Lung (tissue), 12 donors: ENCODE measurements around the gene CARF. TPM values are rescaled to one million over a fixed set of nuclear protein-coding genes. Genes with fewer than 3 reads are reported as not detected.

ENCODE experiments used
- ATAC-seq: fragments of 200-7000 bp; cut with Tn5 transposase; one replicate; pipeline ENCODE4 v1.9.1; 2020; ENCODE audit warnings: moderate number of reproducible peaks; ENCODE audit not compliant: insufficient read depth, low FRiP score
- DNase-seq, 3 donors: peaks; one replicate each; pipeline ENCODE4 v3.0.0-alpha.2; 2013 to 2017
- H3K27ac ChIP-seq, 2 donors: one replicate each; pipeline ENCODE4 v1.5.1; 2013; ENCODE audit warnings: mild to moderate bottlenecking in 2 of 2, moderate library complexity in 2 of 2, control low read depth in 1 of 2, inconsistent platforms in 1 of 2, low read depth in 1 of 2, low read length in 1 of 2
- H3K27me3 ChIP-seq, 3 donors: one replicate each; pipeline ENCODE4 v1.5.1; 2013; ENCODE audit warnings: low read length in 2 of 3; ENCODE audit not compliant: control insufficient read depth in 3 of 3, insufficient read depth in 3 of 3
- H3K36me3 ChIP-seq, 4 donors: one replicate each; pipeline ENCODE4 v1.5.1; 2013; ENCODE audit warnings: low read length in 4 of 4, mild to moderate bottlenecking in 1 of 4, moderate library complexity in 1 of 4; ENCODE audit not compliant: control insufficient read depth in 4 of 4, insufficient read depth in 4 of 4
- H3K4me1 ChIP-seq, 5 donors: one replicate each; pipeline ENCODE4 v1.5.1; 2013; ENCODE audit warnings: low read length in 5 of 5, mild to moderate bottlenecking in 2 of 5, moderate library complexity in 1 of 5; ENCODE audit not compliant: control insufficient read depth in 5 of 5, insufficient read depth in 5 of 5
- H3K4me3 ChIP-seq: one replicate; pipeline ENCODE4 v1.5.1; 2013; ENCODE audit warnings: mild to moderate bottlenecking, control low read depth, moderate library complexity
- H3K9ac ChIP-seq, 2 donors: one replicate each; pipeline ENCODE4 v1.5.1; 2013; ENCODE audit warnings: low read length in 2 of 2, control low read depth in 1 of 2; ENCODE audit not compliant: insufficient read depth in 1 of 2
- H3K9me3 ChIP-seq, 4 donors: one replicate each; pipeline ENCODE4 v1.5.1; 2013; ENCODE audit warnings: low read length in 3 of 4, mild to moderate bottlenecking in 1 of 4, moderate library complexity in 1 of 4; ENCODE audit not compliant: control insufficient read depth in 4 of 4, insufficient read depth in 3 of 4
- CTCF ChIP-seq: IDR thresholded peaks from 2 replicates; pipeline ENCODE4 v1.5.1; 2012; ENCODE audit warnings: mild to moderate bottlenecking; ENCODE audit errors: control extremely low read depth, extremely low read depth
- WGBS, 2 donors: extraction: QIAGEN DNeasy Blood & Tissue Kit; methylation state at CpG; one replicate each; pipeline ENCODE4 v1.1.7; 2013; 5-methylcytosine and 5-hydroxymethylcytosine counted together
- polyA plus RNA-seq, 2 donors: library from polyadenylated mRNA; stranded (reverse); fragments of 200-250 nt; gene quantifications; one replicate each; pipeline ENCODE4 v1.2.1, GENCODE V29; 2013
- total RNA-seq, 2 donors: library from RNA; depleted of rRNA in 1 of 2; stranded (reverse); fragments of >200 nt in 1 of 2; gene quantifications; one replicate each; pipeline ENCODE4 v1.2.1, GENCODE V29; 2014 to 2021
- donor health status: control.
- donor health status: control.
- donor health status: Bipolar disorder and iron deficiency.
- donor health status: healthy.
- donor health status: DM: yes; HTN: yes; CAD: no.

CARF gene
- total and polyA plus RNA-seq, 4 donors, result 1.8 to 20.0 (median 5.3) TPM

GRCh38 chr2:202938960-202939359 is 26.9 kb downstream of the CARF start:
- Histone ChIP-seq H3K9me3 (no peaks in the 10 kb centered on the region), H3K36me3 (peaks cover 1 to 7% (median 4%) of the 10 kb centered on the region in 4 donors), H3K27me3 (no peaks in the 10 kb centered on the region), H3K4me1 (no peaks in the 10 kb centered on the region), H3K9ac (no peak overlapping the region), H3K27ac (no peak overlapping the region), H3K4me3 (no peak overlapping the region)
- no peak for TF ChIP-seq CTCF
- ATAC-seq (no peak), DNase-seq (no peak)
- 97 to 98% methylated on average over 3 of the region's 3 CpGs for WGBS, 2 donors

- DNase-seq (no peak), ATAC-seq (no peak)
- 98 to 99% methylated on average over 4 of the region's 4 CpGs for WGBS, 2 donors
- H3K36me3 ChIP-seq, result peaks cover 1 to 12% (median 9%) of the 10 kb centered on the region in 4 donors
- no peak overlapping the region for H3K9ac ChIP-seq
- no peak for TF ChIP-seq CTCF
- no peak overlapping the region for H3K4me3 ChIP-seq
- no peak overlapping the region for H3K27ac ChIP-seq
- no peaks in the 10 kb centered on the region for H3K27me3 ChIP-seq
- H3K9me3 ChIP-seq, result peaks cover 0 to 4% (median 0%) of the 10 kb centered on the region in 4 donors
- no peaks in the 10 kb centered on the region for H3K4me1 ChIP-seq
Observed at GRCh38 chr2:202941771-202942170, 29.7 kb downstream of the CARF start.

- WGBS, 2 donors, result 80 to 82% methylated on average over 1 of the region's 1 CpG
- no peaks in the 10 kb centered on the region for H3K4me1 ChIP-seq
Observed at GRCh38 chr2:202944408-202944807, 32.3 kb downstream of the CARF start.

More at GRCh38 chr2:202944408-202944807, 32.3 kb downstream of the CARF start:
- no peak for DNase-seq
- H3K27me3 ChIP-seq, result no peaks in the 10 kb centered on the region
- no peak for TF ChIP-seq CTCF
- H3K27ac ChIP-seq, result no peak overlapping the region
- ATAC-seq, result no peak
- H3K9me3 ChIP-seq, result peaks cover 0 to 8% (median 0%) of the 10 kb centered on the region in 4 donors
- no peak overlapping the region for H3K4me3 ChIP-seq
- peaks cover 0 to 10% (median 7%) of the 10 kb centered on the region in 4 donors for H3K36me3 ChIP-seq
- no peak overlapping the region for H3K9ac ChIP-seq
